ENCODE results near the gene CDCA3.

DNA sequence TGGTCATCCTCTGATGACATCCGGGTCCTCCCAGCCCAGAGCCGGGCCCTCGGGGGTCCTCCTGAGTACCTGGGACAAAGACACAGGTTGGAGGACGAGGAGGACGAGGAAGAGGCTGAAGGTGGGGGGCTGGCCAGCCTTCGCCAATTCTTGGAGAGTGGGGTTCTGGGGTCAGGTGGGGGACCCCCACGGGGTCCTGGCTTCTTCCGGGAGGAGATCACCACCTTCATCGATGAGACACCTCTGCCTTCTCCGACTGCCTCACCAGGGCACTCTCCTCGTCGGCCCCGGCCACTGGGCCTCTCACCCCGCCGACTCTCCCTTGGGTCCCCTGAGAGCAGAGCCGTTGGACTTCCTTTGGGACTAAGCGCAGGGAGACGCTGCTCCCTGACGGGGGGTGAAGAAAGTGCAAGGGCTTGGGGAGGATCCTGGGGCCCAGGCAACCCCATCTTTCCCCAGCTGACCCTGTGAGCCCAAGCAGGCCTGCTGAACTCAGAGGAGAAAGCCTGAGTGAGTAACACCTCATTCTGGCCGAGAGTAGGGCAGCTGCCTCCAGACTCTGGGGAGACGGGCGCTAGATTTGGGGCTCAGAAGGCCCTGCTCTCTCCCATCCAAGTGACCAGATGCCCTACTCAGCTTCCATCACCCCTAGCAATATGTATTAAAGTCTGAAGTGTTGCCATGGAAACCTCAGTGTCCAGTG lies 24.2 kb downstream of the CDCA3 start:
- TF ChIP-seq, protein P1, sequence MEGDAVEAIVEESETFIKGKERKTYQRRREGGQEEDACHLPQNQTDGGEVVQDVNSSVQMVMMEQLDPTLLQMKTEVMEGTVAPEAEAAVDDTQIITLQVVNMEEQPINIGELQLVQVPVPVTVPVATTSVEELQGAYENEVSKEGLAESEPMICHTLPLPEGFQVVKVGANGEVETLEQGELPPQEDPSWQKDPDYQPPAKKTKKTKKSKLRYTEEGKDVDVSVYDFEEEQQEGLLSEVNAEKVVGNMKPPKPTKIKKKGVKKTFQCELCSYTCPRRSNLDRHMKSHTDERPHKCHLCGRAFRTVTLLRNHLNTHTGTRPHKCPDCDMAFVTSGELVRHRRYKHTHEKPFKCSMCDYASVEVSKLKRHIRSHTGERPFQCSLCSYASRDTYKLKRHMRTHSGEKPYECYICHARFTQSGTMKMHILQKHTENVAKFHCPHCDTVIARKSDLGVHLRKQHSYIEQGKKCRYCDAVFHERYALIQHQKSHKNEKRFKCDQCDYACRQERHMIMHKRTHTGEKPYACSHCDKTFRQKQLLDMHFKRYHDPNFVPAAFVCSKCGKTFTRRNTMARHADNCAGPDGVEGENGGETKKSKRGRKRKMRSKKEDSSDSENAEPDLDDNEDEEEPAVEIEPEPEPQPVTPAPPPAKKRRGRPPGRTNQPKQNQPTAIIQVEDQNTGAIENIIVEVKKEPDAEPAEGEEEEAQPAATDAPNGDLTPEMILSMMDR (IDR thresholded peaks at IDR 0.05): no peak
- TF ChIP-seq POLR2A (IDR thresholded peaks at IDR 0.05): no peak

Measured in esophagus squamous epithelium (tissue), 4 donors.